Upper lobe of left lung (tissue), 6 donors: ENCODE results near the gene PDZD2. TPM values are rescaled to one million over a fixed set of nuclear protein-coding genes. Genes with fewer than 3 reads are reported as not detected.
"Not testable (repeated sequence)": the region's sequence is repeated elsewhere in the genome, so short reads cannot be mapped to it uniquely, and the experiment has no call there.

Experiments used
- ATAC-seq, 2 donors: fragments of 200-7000 bp; cut with Tn5 transposase; one replicate each; pipeline ENCODE4 v1.9.1; 2022; ENCODE audit warnings: mild to moderate bottlenecking in 2 of 2, moderate library complexity in 2 of 2; ENCODE audit not compliant: low FRiP score in 2 of 2
- DNase-seq, 2 donors: peaks; one replicate each; pipeline ENCODE4 v3.0.0-alpha.2; 2019 to 2020
- H3K27ac ChIP-seq, 4 donors: fragments of 200-600 bp; sonication (generic); one replicate each; pipeline ENCODE4 v1.5.1; 2016 to 2019
- H3K27me3 ChIP-seq, 4 donors: fragments of 200-600 bp; sonication (generic); one replicate each; pipeline ENCODE4 v1.5.1; 2017 to 2019
- H3K36me3 ChIP-seq, 4 donors: fragments of 200-600 bp; sonication (generic); one replicate each; pipeline ENCODE4 v1.5.1; 2016 to 2019
- H3K4me1 ChIP-seq, 4 donors: fragments of 200-600 bp; sonication (generic); one replicate each; pipeline ENCODE4 v1.5.1; 2018 to 2019
- H3K4me3 ChIP-seq, 4 donors: fragments of 200-600 bp; sonication (generic); one replicate each; pipeline ENCODE4 v1.5.1; 2017 to 2019; ENCODE audit warnings: mild to moderate bottlenecking in 2 of 4, moderate library complexity in 1 of 4
- H3K9me3 ChIP-seq, 4 donors: fragments of 200-600 bp; sonication (generic); one replicate each; pipeline ENCODE4 v1.5.1; 2018 to 2019
- EP300 ChIP-seq, 4 donors: sonication (generic); formaldehyde crosslinking; IDR thresholded peaks; one replicate each; pipeline ENCODE4 v1.5.1; 2017; ENCODE audit warnings: antibody characterized with exemption in 4 of 4, control low read depth in 2 of 4
- POLR2A ChIP-seq, 4 donors: fragments of 450-650 bp; IDR thresholded peaks; one replicate each; pipeline ENCODE4 v1.5.1; 2016 to 2017; ENCODE audit warnings: antibody characterized with exemption in 4 of 4, mild to moderate bottlenecking in 2 of 4
- POLR2AphosphoS5 ChIP-seq, 2 donors: sonication (generic); formaldehyde crosslinking; IDR thresholded peaks; one replicate each; pipeline ENCODE4 v1.5.1; 2017; ENCODE audit warnings: antibody characterized with exemption in 2 of 2
- WGBS, 2 donors: methylation state at CpG; one replicate each; pipeline ENCODE4 v1.1.5; 2017 to 2018; 5-methylcytosine and 5-hydroxymethylcytosine counted together
- total RNA-seq, 6 donors: library from RNA; depleted of rRNA in 4 of 6; stranded (reverse); fragments of >200 nt in 4 of 6; gene quantifications; one replicate each; pipeline versions ENCODE4 v1.1.0 to v1.2.1, GENCODE V29; 2016 to 2021
- TF ChIP-seq, protein P1 (sequence below), 6 experiments: fragments of 450-650 bp in 4 of 6; fragments of 200-600 bp in 2 of 6; sonication (generic) in 2 of 6; IDR thresholded peaks; one replicate each; pipeline ENCODE4 v1.5.1; 2016 to 2019; ENCODE audit warnings: antibody characterized with exemption in 6 of 6
- donor health status: DM: no; HTN: no; CAD: no; lungs with moderate emphysema.
- donor health status: DM: no; HTN: yes; CAD: no; lungs with severe emphysema.

Gene PDZD2
- total RNA-seq, 6 donors from 2014 or later: 53.4 to 73.6 (median 68.4) TPM

DNA sequence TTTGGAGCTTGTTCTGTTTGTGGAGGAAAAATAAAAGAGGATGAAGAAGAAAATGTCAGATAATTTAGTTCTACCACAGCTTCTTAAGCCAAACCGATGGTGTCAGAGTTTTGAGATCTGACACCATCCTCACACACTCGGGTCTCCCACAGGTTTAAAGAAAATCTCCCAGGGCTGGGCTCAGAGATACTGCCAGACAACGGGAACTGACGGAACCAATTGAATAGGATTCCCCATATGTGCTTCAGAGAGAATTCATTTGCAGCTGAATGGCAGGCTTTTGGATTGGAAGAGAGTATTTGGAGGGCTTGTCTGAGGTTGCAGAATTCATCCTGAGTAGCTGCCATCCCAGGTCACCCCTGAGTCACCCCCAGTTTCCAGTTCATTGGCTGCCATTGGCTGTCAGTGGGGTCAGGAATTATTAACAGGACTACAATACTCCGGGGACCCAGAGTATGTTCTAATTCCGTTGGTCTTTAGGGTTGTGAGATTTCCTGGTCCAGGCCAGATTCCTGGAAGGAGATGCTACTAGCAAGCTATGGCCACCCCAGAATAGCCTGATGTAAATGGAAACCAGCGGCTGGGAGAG lies 131.3 kb downstream of the PDZD2 start:
- no peak for TF ChIP-seq POLR2AphosphoS5 (IDR thresholded peaks at IDR 0.05)
- no peak for TF ChIP-seq EP300 (IDR thresholded peaks at IDR 0.05)
- TF ChIP-seq, protein P1, sequence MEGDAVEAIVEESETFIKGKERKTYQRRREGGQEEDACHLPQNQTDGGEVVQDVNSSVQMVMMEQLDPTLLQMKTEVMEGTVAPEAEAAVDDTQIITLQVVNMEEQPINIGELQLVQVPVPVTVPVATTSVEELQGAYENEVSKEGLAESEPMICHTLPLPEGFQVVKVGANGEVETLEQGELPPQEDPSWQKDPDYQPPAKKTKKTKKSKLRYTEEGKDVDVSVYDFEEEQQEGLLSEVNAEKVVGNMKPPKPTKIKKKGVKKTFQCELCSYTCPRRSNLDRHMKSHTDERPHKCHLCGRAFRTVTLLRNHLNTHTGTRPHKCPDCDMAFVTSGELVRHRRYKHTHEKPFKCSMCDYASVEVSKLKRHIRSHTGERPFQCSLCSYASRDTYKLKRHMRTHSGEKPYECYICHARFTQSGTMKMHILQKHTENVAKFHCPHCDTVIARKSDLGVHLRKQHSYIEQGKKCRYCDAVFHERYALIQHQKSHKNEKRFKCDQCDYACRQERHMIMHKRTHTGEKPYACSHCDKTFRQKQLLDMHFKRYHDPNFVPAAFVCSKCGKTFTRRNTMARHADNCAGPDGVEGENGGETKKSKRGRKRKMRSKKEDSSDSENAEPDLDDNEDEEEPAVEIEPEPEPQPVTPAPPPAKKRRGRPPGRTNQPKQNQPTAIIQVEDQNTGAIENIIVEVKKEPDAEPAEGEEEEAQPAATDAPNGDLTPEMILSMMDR (IDR thresholded peaks at IDR 0.05): no peak
- no peak for TF ChIP-seq POLR2A (IDR thresholded peaks at IDR 0.05)
- Histone ChIP-seq H3K9me3 (no peaks in the 10 kb centered on the region), H3K27ac (no peak overlapping the region), H3K4me3 (no peak overlapping the region), H3K36me3 (no peaks in the 10 kb centered on the region), H3K27me3 (no peaks in the 10 kb centered on the region), H3K4me1 (peaks cover 0 to 5% (median 1%) of the 10 kb centered on the region in 4 donors)
- WGBS, 2 donors: 75 to 77% methylated on average over 7 of the region's 7 CpGs
- DNase-seq: no peak
- ATAC-seq: no peak

DNA sequence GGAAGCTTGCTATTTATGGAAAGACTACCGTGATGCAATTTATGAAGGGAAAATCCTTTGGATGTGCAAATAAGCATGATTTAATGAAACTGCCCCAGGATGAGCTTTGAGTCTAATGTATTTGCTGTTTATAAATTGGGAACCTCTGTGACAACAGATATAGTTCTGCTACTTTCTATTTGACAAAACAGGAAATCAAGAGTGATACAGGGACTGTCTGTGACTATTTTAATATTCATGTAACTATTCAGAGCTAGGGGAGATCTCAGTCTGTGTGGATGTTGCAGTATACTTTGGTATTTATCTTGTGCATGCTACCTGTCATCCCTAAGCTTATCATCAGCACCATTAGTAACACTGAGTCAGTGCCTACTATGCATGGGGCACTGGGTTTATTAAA lies 132.1 kb downstream of the PDZD2 start:
- no peak overlapping the region for H3K4me3 ChIP-seq
- H3K36me3 ChIP-seq: no peaks in the 10 kb centered on the region
- no peaks in the 10 kb centered on the region for H3K9me3 ChIP-seq
- no peak overlapping the region for H3K27ac ChIP-seq
- TF ChIP-seq POLR2AphosphoS5 (IDR thresholded peaks at IDR 0.05) (no peak), POLR2A (IDR thresholded peaks at IDR 0.05) (no peak), EP300 (IDR thresholded peaks at IDR 0.05) (no peak)
- TF ChIP-seq, protein P1 (IDR thresholded peaks at IDR 0.05): no peak
- no peak for ATAC-seq
- no peaks in the 10 kb centered on the region for H3K27me3 ChIP-seq
- no peak for DNase-seq
- WGBS, 2 donors: 40 to 77% methylated on average over 1 of the region's 1 CpG
- peaks cover 0 to 5% (median 1%) of the 10 kb centered on the region in 4 donors for H3K4me1 ChIP-seq

DNA sequence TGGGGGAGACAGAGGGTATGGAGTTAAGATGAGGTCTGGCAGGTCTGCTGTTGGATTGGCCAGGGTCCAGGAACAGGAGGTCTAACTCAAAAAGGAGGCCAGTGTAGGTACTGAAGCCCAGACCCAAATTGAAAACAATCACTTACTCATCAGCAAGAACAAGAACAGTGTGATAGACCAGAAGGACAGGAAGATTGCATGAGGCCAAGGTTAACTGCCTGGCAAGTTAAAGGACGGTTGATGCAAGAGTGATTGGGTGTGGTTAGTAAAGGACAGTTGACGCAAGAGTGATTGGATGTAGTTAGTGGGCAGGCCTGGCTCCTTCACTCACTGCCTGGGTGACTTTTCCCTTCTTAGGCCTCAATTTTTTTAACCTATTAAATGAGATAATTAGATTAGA lies 132.6 kb downstream of the PDZD2 start:
- DNase-seq (no peak), ATAC-seq (no peak)
- Histone ChIP-seq H3K4me3 (no peak overlapping the region), H3K27me3 (no peaks in the 10 kb centered on the region), H3K9me3 (no peaks in the 10 kb centered on the region), H3K27ac (no peak overlapping the region), H3K4me1 (peaks cover 0 to 5% (median 1%) of the 10 kb centered on the region in 4 donors), H3K36me3 (no peaks in the 10 kb centered on the region)
- no peak for TF ChIP-seq EP300 (IDR thresholded peaks at IDR 0.05)
- TF ChIP-seq POLR2A (IDR thresholded peaks at IDR 0.05): no peak
- TF ChIP-seq, protein P1 (IDR thresholded peaks at IDR 0.05): no peak
- no peak for TF ChIP-seq POLR2AphosphoS5 (IDR thresholded peaks at IDR 0.05)
- 63 to 64% methylated on average over 2 of the region's 2 CpGs for WGBS, 2 donors

DNA sequence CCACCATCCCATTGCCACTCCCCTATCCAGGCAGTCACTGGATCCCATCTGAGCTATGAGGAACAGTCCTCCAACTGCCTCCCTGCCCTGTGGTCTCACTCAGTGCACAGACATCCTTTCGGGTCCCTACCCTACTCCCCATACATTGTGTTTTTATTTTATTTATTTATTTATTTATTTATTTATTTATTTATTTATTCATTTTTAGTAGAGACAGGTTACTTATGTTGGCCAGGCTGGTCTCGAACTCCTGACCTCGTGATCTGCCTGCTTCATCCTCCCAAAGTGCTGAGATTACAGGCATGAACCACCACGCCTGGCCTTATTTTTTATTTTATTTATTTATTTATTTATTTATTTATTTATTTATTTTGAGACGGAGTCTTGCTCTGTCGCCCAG lies 137.4 kb downstream of the PDZD2 start:
- H3K27ac ChIP-seq: peak overlapping the region in 1 of 4 donors; percentile 61
- not testable (repeated sequence) for DNase-seq, H3K4me3 ChIP-seq, H3K4me1 ChIP-seq, H3K9me3 ChIP-seq, ATAC-seq, H3K27me3 ChIP-seq, H3K36me3 ChIP-seq
- 90 to 96% methylated on average over 6 of the region's 6 CpGs for WGBS, 2 donors

DNA sequence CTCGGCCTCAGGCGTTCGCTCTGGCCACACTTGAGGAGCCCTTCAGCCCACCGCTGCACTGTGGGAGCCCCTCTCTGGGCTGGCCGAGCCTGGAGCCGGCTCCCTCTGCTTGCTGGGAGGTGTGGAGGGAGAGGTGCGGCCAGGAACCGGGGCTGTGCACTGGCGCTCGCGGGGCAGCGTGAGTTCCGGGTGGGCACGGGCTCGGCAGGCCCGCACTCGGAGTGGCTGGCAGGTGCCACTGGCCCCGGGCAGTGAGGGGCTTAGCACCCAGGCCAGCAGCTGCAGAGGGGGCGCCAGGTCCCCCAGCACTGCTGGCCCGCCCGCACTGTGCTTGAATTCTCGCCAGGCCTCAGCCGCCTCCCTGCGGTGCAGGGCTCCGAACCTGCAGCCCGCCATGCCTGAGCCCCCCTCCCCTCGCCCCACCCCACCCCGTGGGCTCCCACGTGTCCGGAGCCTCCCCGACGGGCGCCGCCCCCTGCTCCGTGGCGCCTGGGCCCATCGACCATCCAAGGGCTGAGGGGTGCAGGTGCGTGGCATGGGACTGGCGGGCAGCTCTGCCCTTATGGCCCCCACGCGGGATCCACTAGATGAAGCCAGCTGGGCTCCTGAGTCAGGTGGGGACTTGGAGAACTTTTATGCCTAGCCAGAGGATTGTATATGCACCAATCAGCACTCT lies 138.2 kb downstream of the PDZD2 start:
- Histone ChIP-seq H3K9me3 (no peaks in the 10 kb centered on the region), H3K4me3 (no peak overlapping the region), H3K27me3 (no peaks in the 10 kb centered on the region), H3K4me1 (peaks cover 0 to 3% (median 0%) of the 10 kb centered on the region in 4 donors), H3K27ac (no peak overlapping the region), H3K36me3 (no peaks in the 10 kb centered on the region)
- ATAC-seq (no peak), DNase-seq (peak in 1 of 2 donors; percentile 72)
- 95% methylated on average over 39 of the region's 41 CpGs; no CpG with 5 or more reads in 1 of the 2 donors for WGBS, 2 donors
- TF ChIP-seq, protein P1 (IDR thresholded peaks at IDR 0.05): no peak
- TF ChIP-seq POLR2AphosphoS5 (IDR thresholded peaks at IDR 0.05) (no peak), EP300 (IDR thresholded peaks at IDR 0.05) (no peak), POLR2A (IDR thresholded peaks at IDR 0.05) (no peak)
